GM12873 (cell line): Measurements from ENCODE around the gene PRKN.

Source experiments
- CTCF ChIP-seq: IDR thresholded peaks from 2 replicates; pipeline ENCODE4 v1.5.1; 2012; ENCODE audit warnings: low read depth, mild to moderate bottlenecking, moderate library complexity, low read length, control low read depth; ENCODE audit not compliant: insufficient read depth; ENCODE audit errors: missing control alignments

PRKN gene

GRCh38 chr6:161486361-161487216 lies 1241.0 kb downstream of the PRKN start:
- no peak for TF ChIP-seq CTCF

GRCh38 chr6:161482517-161482858 lies 1245.1 kb downstream of the PRKN start:
- TF ChIP-seq CTCF = no peak

- TF ChIP-seq CTCF = no peak
These were observed 1245.6 kb downstream of the PRKN start for GRCh38 chr6:161481786-161482516.

GRCh38 chr6:161480421-161481155 lies 1247.0 kb downstream of the PRKN start:
- TF ChIP-seq CTCF = no peak

GRCh38 chr6:161479376-161479775 lies 1248.2 kb downstream of the PRKN start:
- no peak for TF ChIP-seq CTCF

- TF ChIP-seq CTCF = no peak
These were observed 1249.6 kb downstream of the PRKN start for GRCh38 chr6:161477876-161478425.
